NB4 (cell line): Measurements from ENCODE around the gene CD300LF.

Source experiments
- CTCF ChIP-seq: IDR thresholded peaks from one replicate; pipeline ENCODE4 v1.5.1; 2012; ENCODE audit warnings: low read depth, low read length
- MAX ChIP-seq: IDR thresholded peaks from 2 replicates; pipeline ENCODE4 v1.6.1; 2011; ENCODE audit warnings: low read depth, low read length

GRCh38 chr17:74730491-74731346 is 18.0 kb upstream of the CD300LF start:
- TF ChIP-seq CTCF (no peak), MAX (no peak)
